CD14-positive monocyte (primary cell): ENCODE measurements around the gene PPP4R3A. TPM values are rescaled to one million over a fixed set of nuclear protein-coding genes. Genes with fewer than 3 reads are reported as not detected.

Source experiments
- DNase-seq, 3 donors: peaks; one replicate each; pipeline ENCODE4 v3.0.0-alpha.2; 2011 to 2022
- H2AFZ ChIP-seq: 2 replicates; pipeline ENCODE4 v1.6.0; 2012; ENCODE audit warnings: mild to moderate bottlenecking, low read depth, low read length, inconsistent platforms; ENCODE audit not compliant: insufficient read depth, poor library complexity, severe bottlenecking
- H3K27ac ChIP-seq, 2 donors: 1 replicate in 1 of 2; 2 replicates in 1 of 2; pipeline ENCODE4 v1.5.1; 2012 to 2013; ENCODE audit warnings: low read length in 2 of 2, control low read depth in 1 of 2, inconsistent platforms in 1 of 2, low read depth in 1 of 2, mild to moderate bottlenecking in 1 of 2
- H3K27me3 ChIP-seq, 2 donors: one replicate each; pipeline versions ENCODE4 v1.6.0 to v1.6.1; 2011 to 2013; ENCODE audit warnings: low read length in 2 of 2; ENCODE audit not compliant: control insufficient read depth in 2 of 2, insufficient read depth in 2 of 2
- H3K36me3 ChIP-seq, 2 donors: replicated peaks in 1 of 2; 1 replicate in 1 of 2; 2 replicates in 1 of 2; pipeline versions ENCODE4 v1.5.1 to v1.6.1; 2012 to 2013; ENCODE audit warnings: low read length in 2 of 2, control low read depth in 1 of 2, inconsistent platforms in 1 of 2, mild to moderate bottlenecking in 1 of 2; ENCODE audit not compliant: insufficient read depth in 2 of 2, control insufficient read depth in 1 of 2
- H3K4me1 ChIP-seq, 2 donors: 1 replicate in 1 of 2; 2 replicates in 1 of 2; pipeline versions ENCODE4 v1.5.1 to v1.6.1; 2012 to 2013; ENCODE audit warnings: low read length in 2 of 2, control low read depth in 1 of 2, inconsistent platforms in 1 of 2, mild to moderate bottlenecking in 1 of 2, moderate library complexity in 1 of 2; ENCODE audit not compliant: insufficient read depth in 2 of 2, control insufficient read depth in 1 of 2
- H3K4me2 ChIP-seq: replicated peaks from 2 replicates; pipeline ENCODE3; 2012; ENCODE audit warnings: low read length, moderate library complexity, mild to moderate bottlenecking; ENCODE audit not compliant: poor library complexity, severe bottlenecking; ENCODE audit errors: extremely low read depth
- H3K4me3 ChIP-seq, 3 experiments: fragments of 200-600 bp in 1 of 3; sonication (generic) in 1 of 3; replicated peaks in 1 of 3; 1 replicate in 2 of 3; 2 replicates in 1 of 3; pipeline ENCODE4 v1.5.1; 2011 to 2013; ENCODE audit warnings: low read length in 3 of 3, mild to moderate bottlenecking in 3 of 3, control low read depth in 2 of 3, low read depth in 2 of 3, inconsistent platforms in 1 of 3, moderate library complexity in 1 of 3
- H3K79me2 ChIP-seq: 2 replicates; pipeline ENCODE4 v1.6.0; 2012; ENCODE audit warnings: mild to moderate bottlenecking, control low read depth, inconsistent platforms, low read length, moderate library complexity; ENCODE audit not compliant: insufficient read depth
- H3K9ac ChIP-seq: 2 replicates; pipeline ENCODE4 v1.6.0; 2017; ENCODE audit warnings: low read length, mild to moderate bottlenecking; ENCODE audit not compliant: insufficient read depth, poor library complexity, severe bottlenecking
- H3K9me3 ChIP-seq, 2 donors: replicated peaks in 1 of 2; 1 replicate in 1 of 2; 2 replicates in 1 of 2; pipeline versions ENCODE4 v1.5.1 to v1.6.1; 2012 to 2013; ENCODE audit warnings: low read length in 2 of 2, control low read depth in 1 of 2; ENCODE audit not compliant: control insufficient read depth in 1 of 2, insufficient read depth in 1 of 2
- H4K20me1 ChIP-seq: 2 replicates; pipeline ENCODE4 v1.6.0; 2012; ENCODE audit warnings: mild to moderate bottlenecking, low read length, control low read depth, moderate library complexity; ENCODE audit not compliant: insufficient read depth
- H3K27ac Mint-ChIP-seq, 7 donors: one replicate each; pipeline ENCODE4 v1.8.0; 2020; ENCODE audit warnings: mild to moderate bottlenecking in 7 of 7, mixed read lengths in 7 of 7, moderate library complexity in 6 of 7, inconsistent platforms in 2 of 7
- H3K27me3 Mint-ChIP-seq, 3 donors: one replicate each; pipeline ENCODE4 v1.8.0; 2021 to 2022; ENCODE audit warnings: low read depth in 3 of 3, mild to moderate bottlenecking in 3 of 3, mixed read lengths in 3 of 3, moderate library complexity in 3 of 3, inconsistent platforms in 1 of 3
- H3K36me3 Mint-ChIP-seq, 2 donors: one replicate each; pipeline ENCODE4 v1.8.0; 2020; ENCODE audit warnings: mixed read lengths in 2 of 2, inconsistent platforms in 1 of 2, mild to moderate bottlenecking in 1 of 2
- H3K4me1 Mint-ChIP-seq: one replicate; pipeline ENCODE4 v1.8.0; 2020; ENCODE audit warnings: mild to moderate bottlenecking, mixed read lengths
- H3K4me3 Mint-ChIP-seq, 2 donors: one replicate each; pipeline ENCODE4 v1.8.0; 2020; ENCODE audit warnings: mild to moderate bottlenecking in 2 of 2, mixed read lengths in 2 of 2, moderate library complexity in 1 of 2
- H3K9me3 Mint-ChIP-seq, 7 donors: one replicate each; pipeline ENCODE4 v1.8.0; 2020 to 2022; ENCODE audit warnings: mixed read lengths in 7 of 7, mild to moderate bottlenecking in 6 of 7, moderate library complexity in 6 of 7, inconsistent platforms in 2 of 7
- WGBS: methylation state at CpG from one replicate; pipeline ENCODE4 v1.1.5; 2013; ENCODE audit warnings: missing lambda C conversion rate; ENCODE audit not compliant: insufficient coverage; 5-methylcytosine and 5-hydroxymethylcytosine counted together
- intact Hi-C, 2 donors: fragments of 100-400 bp; cut with micrococcal nuclease; formaldehyde crosslinking; loops; one replicate each; pipeline versions ENCODE4 v1.15.0 to v1.15.1; 2023
- polyA plus RNA-seq, 3 donors: library from polyadenylated mRNA; depleted of rRNA in 1 of 3; unstranded in 2 of 3; stranded (reverse) in 1 of 3; fragments of 300-500 nt in 2 of 3; fragments of >200 nt in 1 of 3; fragmentation: Illumina TruSeq in 2 of 3; gene quantifications; 1 replicate in 2 of 3; 2 replicates in 1 of 3; pipeline ENCODE4 v1.2.3, GENCODE V29; 2012 to 2021
- TF ChIP-seq, protein P1 (sequence below): fragments of 200-600 bp; IDR thresholded peaks from one replicate; pipeline ENCODE4 v1.8.0; 2022; ENCODE audit warnings: antibody characterized with exemption, mild to moderate bottlenecking

PPP4R3A gene
- polyA plus RNA-seq, 3 donors: 31.4 to 71.0 (median 41.2) TPM

- peak overlapping the region; percentile 40 to 75 (median 44) for H3K4me3 ChIP-seq
- Mint-ChIP-seq H3K4me3 (peak overlapping the region; percentile 85 to 93), H3K9me3 (peaks cover 0 to 2% (median 0%) of the 10 kb centered on the region in 7 donors), H3K4me1 (peaks cover 59% of the 10 kb centered on the region), H3K27ac (peak overlapping the region in 6 of 7 donors; percentile 43 to 83 (median 62)), H3K36me3 (peaks cover 19% of the 10 kb centered on the region in 2 donors), H3K27me3 (peaks cover 0 to 3% (median 0%) of the 10 kb centered on the region in 3 donors)
- H3K9ac ChIP-seq: peak overlapping the region; percentile 81
- intact Hi-C loops: loop anchor here (1.0 to 10.0 kb wide), 4 partner anchors 56 to 174 kb away; partner anchors contain the start of gene GPR68 (in 1 of the 2)
- H3K27ac ChIP-seq: peak overlapping the region; percentile 24 to 75
- peaks cover 34% of the 10 kb centered on the region for H4K20me1 ChIP-seq
- peaks cover 58 to 64% of the 10 kb centered on the region in 2 donors for H3K4me1 ChIP-seq
- under 1% methylated on average over 41 of the region's 42 CpGs for WGBS
- TF ChIP-seq, protein P1, sequence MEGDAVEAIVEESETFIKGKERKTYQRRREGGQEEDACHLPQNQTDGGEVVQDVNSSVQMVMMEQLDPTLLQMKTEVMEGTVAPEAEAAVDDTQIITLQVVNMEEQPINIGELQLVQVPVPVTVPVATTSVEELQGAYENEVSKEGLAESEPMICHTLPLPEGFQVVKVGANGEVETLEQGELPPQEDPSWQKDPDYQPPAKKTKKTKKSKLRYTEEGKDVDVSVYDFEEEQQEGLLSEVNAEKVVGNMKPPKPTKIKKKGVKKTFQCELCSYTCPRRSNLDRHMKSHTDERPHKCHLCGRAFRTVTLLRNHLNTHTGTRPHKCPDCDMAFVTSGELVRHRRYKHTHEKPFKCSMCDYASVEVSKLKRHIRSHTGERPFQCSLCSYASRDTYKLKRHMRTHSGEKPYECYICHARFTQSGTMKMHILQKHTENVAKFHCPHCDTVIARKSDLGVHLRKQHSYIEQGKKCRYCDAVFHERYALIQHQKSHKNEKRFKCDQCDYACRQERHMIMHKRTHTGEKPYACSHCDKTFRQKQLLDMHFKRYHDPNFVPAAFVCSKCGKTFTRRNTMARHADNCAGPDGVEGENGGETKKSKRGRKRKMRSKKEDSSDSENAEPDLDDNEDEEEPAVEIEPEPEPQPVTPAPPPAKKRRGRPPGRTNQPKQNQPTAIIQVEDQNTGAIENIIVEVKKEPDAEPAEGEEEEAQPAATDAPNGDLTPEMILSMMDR: peak; percentile 99
- H3K4me2 ChIP-seq: peak overlapping the region; percentile 98
- H3K27me3 ChIP-seq: no peaks in the 10 kb centered on the region
- DNase-seq: peak; percentile 54 to 77 (median 76)
- no peaks in the 10 kb centered on the region for H3K9me3 ChIP-seq
- peaks cover 5 to 9% of the 10 kb centered on the region in 2 donors for H3K36me3 ChIP-seq
- peaks cover 46% of the 10 kb centered on the region for H3K79me2 ChIP-seq
- H2AFZ ChIP-seq: peak overlapping the region; percentile 87
Observed at GRCh38 chr14:91418387-91419043, 91.6 kb downstream of the PPP4R3A start.

GRCh38 chr14:91417983-91418386, 92.1 kb downstream of the PPP4R3A start:
- H3K27me3 ChIP-seq: no peaks in the 10 kb centered on the region
- Mint-ChIP-seq H3K4me3 (peak overlapping the region; percentile 85 to 93), H3K9me3 (peaks cover 0 to 2% (median 0%) of the 10 kb centered on the region in 7 donors), H3K36me3 (peaks cover 23% of the 10 kb centered on the region in 2 donors), H3K27me3 (peaks cover 0 to 3% (median 0%) of the 10 kb centered on the region in 3 donors), H3K27ac (peak overlapping the region in 1 of 7 donors; percentile 61), H3K4me1 (peaks cover 64% of the 10 kb centered on the region)
- peak overlapping the region; percentile 87 for H2AFZ ChIP-seq
- peak overlapping the region; percentile 81 for H3K9ac ChIP-seq
- H3K4me3 ChIP-seq: peak overlapping the region; percentile 40 to 75 (median 44)
- H3K9me3 ChIP-seq: no peaks in the 10 kb centered on the region
- H3K4me1 ChIP-seq: peaks cover 63 to 69% of the 10 kb centered on the region in 2 donors
- peak overlapping the region; percentile 24 to 75 for H3K27ac ChIP-seq
- peak; percentile 61 to 71 (median 63) for DNase-seq
- intact Hi-C loops: loop anchor here (1.0 to 10.0 kb wide), 5 partner anchors 54 to 173 kb away; partner anchors contain the start of gene GPR68 (in 1 of the 2)
- under 1% methylated on average over 53 of the region's 53 CpGs for WGBS
- H3K4me2 ChIP-seq: peak overlapping the region; percentile 98
- TF ChIP-seq, protein P1: no peak
- peaks cover 40% of the 10 kb centered on the region for H4K20me1 ChIP-seq
- peaks cover 8 to 14% of the 10 kb centered on the region in 2 donors for H3K36me3 ChIP-seq
- peaks cover 52% of the 10 kb centered on the region for H3K79me2 ChIP-seq
